Fibroblast of lung (primary cell): Measurements from ENCODE around the gene RIN3. TPM values are rescaled to one million over a fixed set of nuclear protein-coding genes. Genes with fewer than 3 reads are reported as not detected.
A peak's percentile ranks its signal among the peaks of the same experiment; 100 is the strongest.

Experiments used
- DNase-seq, 2 donors: peaks; one replicate each; pipeline versions ENCODE4 v3.0.0 to v3.0.0-alpha.2; 2010; ENCODE audit warnings: low read depth in 2 of 2
- H2AFZ ChIP-seq: 2 replicates; pipeline ENCODE4 v1.5.1; 2012; ENCODE audit warnings: low read length, control low read depth, inconsistent platforms
- H3K27ac ChIP-seq: 2 replicates; pipeline ENCODE4 v1.5.1; 2011; ENCODE audit warnings: low read length, control low read depth; ENCODE audit not compliant: insufficient read depth
- H3K27me3 ChIP-seq: 2 replicates; pipeline ENCODE4 v1.5.1; 2011; ENCODE audit warnings: mild to moderate bottlenecking, low read length; ENCODE audit not compliant: control insufficient read depth, insufficient read depth
- H3K36me3 ChIP-seq: 2 replicates; pipeline ENCODE4 v1.5.1; 2011; ENCODE audit warnings: low read length; ENCODE audit not compliant: control insufficient read depth, insufficient read depth
- H3K4me1 ChIP-seq: 2 replicates; pipeline ENCODE4 v1.5.1; 2011; ENCODE audit warnings: low read length; ENCODE audit not compliant: control insufficient read depth, insufficient read depth; ENCODE audit errors: extremely low read depth
- H3K4me2 ChIP-seq: 2 replicates; pipeline ENCODE4 v1.5.1; 2011; ENCODE audit warnings: low read length, control low read depth; ENCODE audit not compliant: insufficient read depth; ENCODE audit errors: extremely low read depth
- H3K4me3 ChIP-seq, 4 experiments: fragments of 200-600 bp in 1 of 4; sonication (generic) in 1 of 4; replicated peaks in 1 of 4; 2 replicates each; pipeline ENCODE4 v1.5.1; 2011 to 2016; ENCODE audit warnings: low read length in 4 of 4, low read depth in 3 of 4, mild to moderate bottlenecking in 3 of 4, control low read depth in 2 of 4, inconsistent platforms in 1 of 4, mixed read lengths in 1 of 4; ENCODE audit not compliant: insufficient read depth in 1 of 4; ENCODE audit errors: control extremely low read depth in 1 of 4
- H3K79me2 ChIP-seq: 2 replicates; pipeline ENCODE4 v1.5.1; 2012; ENCODE audit warnings: mild to moderate bottlenecking, low read length, inconsistent platforms; ENCODE audit not compliant: control insufficient read depth, insufficient read depth
- H3K9ac ChIP-seq: 2 replicates; pipeline ENCODE4 v1.5.1; 2011; ENCODE audit warnings: mild to moderate bottlenecking, low read length, control low read depth; ENCODE audit not compliant: insufficient read depth
- H3K9me3 ChIP-seq: 2 replicates; pipeline ENCODE4 v1.5.1; 2012; ENCODE audit warnings: low read depth, low read length; ENCODE audit not compliant: control insufficient read depth, insufficient read depth
- H4K20me1 ChIP-seq: 2 replicates; pipeline ENCODE4 v1.5.1; 2011; ENCODE audit warnings: low read length; ENCODE audit not compliant: control insufficient read depth, insufficient read depth; ENCODE audit errors: extremely low read depth
- CTCF ChIP-seq, 2 donors: IDR thresholded peaks in 1 of 2; conservative IDR thresholded peaks in 1 of 2; 1 replicate in 1 of 2; 2 replicates in 1 of 2; pipeline ENCODE4 v1.5.1; 2011 to 2012; ENCODE audit warnings: low read length in 2 of 2, control low read depth in 1 of 2, inconsistent platforms in 1 of 2, low read depth in 1 of 2, mild to moderate bottlenecking in 1 of 2
- EZH2 ChIP-seq: IDR thresholded peaks from 2 replicates; pipeline ENCODE4 v1.5.1; 2012; ENCODE audit warnings: low read length, control low read depth, mild to moderate bottlenecking; ENCODE audit errors: missing control alignments
- polyA plus RNA-seq, 2 donors: library from polyadenylated mRNA; depleted of rRNA in 1 of 2; stranded (reverse) in 1 of 2; unstranded in 1 of 2; fragments of >200 nt; gene quantifications; 2 replicates each; pipeline ENCODE4 v1.2.1, GENCODE V29; 2011 to 2012; ENCODE audit warnings: missing spikeins in 1 of 2
- total RNA-seq: library from RNA; depleted of rRNA; stranded (reverse); fragments of >200 nt; gene quantifications from 2 replicates; pipeline ENCODE4 v1.2.1, GENCODE V29; 2014

RIN3 gene
- total and polyA plus RNA-seq, 2 donors (not counting 1 experiment from before 2014, with no cell fraction given) = 8.9 to 9.2 TPM

GRCh38 chr14:92688434-92689375, 175.1 kb downstream of the RIN3 start:
- Histone ChIP-seq H3K9me3 (no peaks in the 10 kb centered on the region), H3K27ac (no peak overlapping the region), H3K9ac (peak overlapping the region; percentile 16), H3K4me3 (no peak overlapping the region), H4K20me1 (no peaks in the 10 kb centered on the region), H3K4me2 (no peak overlapping the region), H3K79me2 (no peaks in the 10 kb centered on the region), H3K27me3 (no peaks in the 10 kb centered on the region), H2AFZ (no peak overlapping the region), H3K4me1 (peaks cover 4% of the 10 kb centered on the region), H3K36me3 (peaks cover 10% of the 10 kb centered on the region)
- no peak for DNase-seq
- TF ChIP-seq EZH2 = no peak
- TF ChIP-seq CTCF (conservative IDR thresholded peaks at IDR 0.05 in 1 of 2, IDR thresholded peaks at IDR 0.05 in 1 of 2; ENCODE audit: low read depth in 1 of 2, low read length in 2 of 2) = no peak

- Histone ChIP-seq H3K4me2 (no peak overlapping the region), H3K79me2 (no peaks in the 10 kb centered on the region), H3K27me3 (no peaks in the 10 kb centered on the region), H2AFZ (no peak overlapping the region), H3K9me3 (no peaks in the 10 kb centered on the region), H3K9ac (no peak overlapping the region), H3K27ac (no peak overlapping the region), H3K4me1 (peaks cover 4% of the 10 kb centered on the region), H4K20me1 (no peaks in the 10 kb centered on the region), H3K4me3 (no peak overlapping the region), H3K36me3 (peaks cover 10% of the 10 kb centered on the region)
- peak; percentile 30 to 50 for TF ChIP-seq CTCF (conservative IDR thresholded peaks at IDR 0.05 in 1 of 2, IDR thresholded peaks at IDR 0.05 in 1 of 2; ENCODE audit: low read depth in 1 of 2, low read length in 2 of 2)
- TF ChIP-seq EZH2 = no peak
- DNase-seq = peak; percentile 54 to 61
These were observed 176.8 kb downstream of the RIN3 start for GRCh38 chr14:92690171-92691011.

GRCh38 chr14:92692822-92693226, 179.2 kb downstream of the RIN3 start:
- no peak overlapping the region for H3K4me2 ChIP-seq
- H3K9me3 ChIP-seq = no peaks in the 10 kb centered on the region
- H3K36me3 ChIP-seq = peaks cover 7% of the 10 kb centered on the region
- no peaks in the 10 kb centered on the region for H4K20me1 ChIP-seq
- peaks cover 2% of the 10 kb centered on the region for H3K4me1 ChIP-seq
- no peak overlapping the region for H3K27ac ChIP-seq
- no peak for TF ChIP-seq CTCF (conservative IDR thresholded peaks at IDR 0.05 in 1 of 2, IDR thresholded peaks at IDR 0.05 in 1 of 2; ENCODE audit: low read depth in 1 of 2, low read length in 2 of 2)
- no peak for TF ChIP-seq EZH2
- no peaks in the 10 kb centered on the region for H3K79me2 ChIP-seq
- H2AFZ ChIP-seq = no peak overlapping the region
- H3K4me3 ChIP-seq = no peak overlapping the region
- DNase-seq = peak in 1 of 2 donors; percentile 47
- H3K9ac ChIP-seq = no peak overlapping the region
- no peaks in the 10 kb centered on the region for H3K27me3 ChIP-seq
